ENCODE results near the gene FARS2.
"Not testable (repeated sequence)": the region's sequence is repeated elsewhere in the genome, so short reads cannot be mapped to it uniquely, and the experiment has no call there.

FARS2 gene

GRCh38 chr6:5656226-5656625 is 394.9 kb downstream of the FARS2 start:
- Histone ChIP-seq H3K4me1 (ENCODE audit: control insufficient read depth in 1 of 2, insufficient read depth in 1 of 2, low read depth in 1 of 2, low read length in 1 of 2) (peaks cover 7 to 13% of the 10 kb centered on the region in 2 experiments), H3K27ac (no peak overlapping the region), H3K4me3 (ENCODE audit: low read depth in 1 of 2, low read length in 1 of 2) (no peak overlapping the region), H3K9me3 (no peaks in the 10 kb centered on the region), H3K36me3 (no peaks in the 10 kb centered on the region), H3K27me3 (no peaks in the 10 kb centered on the region)
- TF ChIP-seq CTCF (IDR thresholded peaks at IDR 0.05), result no peak

GRCh38 chr6:5656695-5657094 is 395.4 kb downstream of the FARS2 start:
- not testable (repeated sequence) for H3K36me3 ChIP-seq

GRCh38 chr6:5657684-5658430 is 396.5 kb downstream of the FARS2 start:
- H3K9me3 ChIP-seq, result no peaks in the 10 kb centered on the region
- peaks cover 7 to 13% of the 10 kb centered on the region in 2 experiments for H3K4me1 ChIP-seq (ENCODE audit: control insufficient read depth in 1 of 2, insufficient read depth in 1 of 2, low read depth in 1 of 2, low read length in 1 of 2)
- no peak for TF ChIP-seq CTCF (IDR thresholded peaks at IDR 0.05)
- no peaks in the 10 kb centered on the region for H3K27me3 ChIP-seq
- no peak overlapping the region for H3K4me3 ChIP-seq (ENCODE audit: low read depth in 1 of 2, low read length in 1 of 2)
- peak overlapping the region; percentile 67 for H3K27ac ChIP-seq
- no peaks in the 10 kb centered on the region for H3K36me3 ChIP-seq

More at GRCh38 chr6:5656695-5657094, 395.4 kb downstream of the FARS2 start:
- H3K9me3 ChIP-seq; H3K27me3 ChIP-seq; H3K4me3 ChIP-seq (ENCODE audit: low read depth in 1 of 2, low read length in 1 of 2); H3K27ac ChIP-seq: not testable (repeated sequence)
- H3K4me1 ChIP-seq (ENCODE audit: control insufficient read depth in 1 of 2, insufficient read depth in 1 of 2, low read depth in 1 of 2, low read length in 1 of 2), result peaks cover 7 to 13% of the 10 kb centered on the region in 2 experiments

- no peak overlapping the region for H3K4me3 ChIP-seq (ENCODE audit: low read depth in 1 of 2, low read length in 1 of 2)
- peaks cover 7 to 13% of the 10 kb centered on the region in 2 experiments for H3K4me1 ChIP-seq (ENCODE audit: control insufficient read depth in 1 of 2, insufficient read depth in 1 of 2, low read depth in 1 of 2, low read length in 1 of 2)
- H3K27me3 ChIP-seq, result no peaks in the 10 kb centered on the region
- H3K9me3 ChIP-seq, result no peaks in the 10 kb centered on the region
- H3K27ac ChIP-seq, result no peak overlapping the region
- no peaks in the 10 kb centered on the region for H3K36me3 ChIP-seq
- no peak for TF ChIP-seq CTCF (IDR thresholded peaks at IDR 0.05)
These were observed 398.2 kb downstream of the FARS2 start for GRCh38 chr6:5659467-5659866.

GRCh38 chr6:5660772-5661171 is 399.5 kb downstream of the FARS2 start:
- H3K27me3 ChIP-seq, result no peaks in the 10 kb centered on the region
- no peak overlapping the region for H3K4me3 ChIP-seq (ENCODE audit: low read depth in 1 of 2, low read length in 1 of 2)
- no peak for TF ChIP-seq CTCF (IDR thresholded peaks at IDR 0.05)

GRCh38 chr6:5662797-5663196 is 401.5 kb downstream of the FARS2 start:
- H3K4me3 ChIP-seq (ENCODE audit: low read depth in 1 of 2, low read length in 1 of 2), result no peak overlapping the region
- H3K27ac ChIP-seq, result no peak overlapping the region
- H3K27me3 ChIP-seq, result no peaks in the 10 kb centered on the region
- no peaks in the 10 kb centered on the region for H3K9me3 ChIP-seq
- no peak for TF ChIP-seq CTCF (IDR thresholded peaks at IDR 0.05)
- no peaks in the 10 kb centered on the region for H3K36me3 ChIP-seq
- H3K4me1 ChIP-seq (ENCODE audit: control insufficient read depth in 1 of 2, insufficient read depth in 1 of 2, low read depth in 1 of 2, low read length in 1 of 2), result peaks cover 5 to 7% of the 10 kb centered on the region in 2 experiments

More at GRCh38 chr6:5660772-5661171, 399.5 kb downstream of the FARS2 start:
- Histone ChIP-seq H3K36me3 (no peaks in the 10 kb centered on the region), H3K27ac (no peak overlapping the region), H3K9me3 (no peaks in the 10 kb centered on the region), H3K4me1 (ENCODE audit: control insufficient read depth in 1 of 2, insufficient read depth in 1 of 2, low read depth in 1 of 2, low read length in 1 of 2) (peaks cover 7 to 13% of the 10 kb centered on the region in 2 experiments)

All from neutrophil (primary cell).